GM18520 (cell line): ENCODE data around the gene ODC1.

Experiments used
- ATAC-seq: cut with Tn5 transposase; IDR thresholded peaks from one replicate; pipeline ENCODE4 v1.9.1; 2021; ENCODE audit not compliant: unreplicated experiment

Gene ODC1

DNA sequence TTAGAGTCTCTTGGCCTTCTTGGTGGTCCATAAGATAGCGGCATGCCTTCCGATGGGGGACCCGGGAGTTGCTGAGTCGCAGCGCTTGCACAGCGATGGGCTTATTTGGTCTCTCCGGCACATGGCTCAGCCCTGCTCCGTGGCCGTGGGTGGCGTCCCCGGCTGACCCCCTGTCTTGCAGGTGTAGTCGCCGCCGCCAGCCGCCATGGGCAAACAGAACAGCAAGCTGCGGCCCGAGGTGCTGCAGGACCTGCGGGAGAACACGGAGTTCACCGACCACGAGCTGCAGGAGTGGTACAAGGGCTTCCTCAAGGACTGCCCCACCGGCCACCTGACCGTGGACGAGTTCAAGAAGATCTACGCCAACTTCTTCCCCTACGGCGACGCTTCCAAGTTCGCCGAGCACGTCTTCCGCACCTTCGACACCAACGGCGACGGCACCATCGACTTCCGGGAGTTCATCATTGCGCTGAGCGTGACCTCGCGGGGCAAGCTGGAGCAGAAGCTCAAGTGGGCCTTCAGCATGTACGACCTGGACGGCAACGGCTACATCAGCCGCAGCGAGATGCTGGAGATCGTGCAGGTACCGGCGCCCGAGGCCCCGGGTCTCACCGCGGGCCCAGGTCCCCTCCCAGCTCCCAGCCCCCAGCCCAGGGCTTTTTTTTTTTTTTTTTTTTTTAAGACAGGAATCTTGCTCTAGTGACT, 28.4 kb downstream of the ODC1 start:
- no peak for ATAC-seq

DNA sequence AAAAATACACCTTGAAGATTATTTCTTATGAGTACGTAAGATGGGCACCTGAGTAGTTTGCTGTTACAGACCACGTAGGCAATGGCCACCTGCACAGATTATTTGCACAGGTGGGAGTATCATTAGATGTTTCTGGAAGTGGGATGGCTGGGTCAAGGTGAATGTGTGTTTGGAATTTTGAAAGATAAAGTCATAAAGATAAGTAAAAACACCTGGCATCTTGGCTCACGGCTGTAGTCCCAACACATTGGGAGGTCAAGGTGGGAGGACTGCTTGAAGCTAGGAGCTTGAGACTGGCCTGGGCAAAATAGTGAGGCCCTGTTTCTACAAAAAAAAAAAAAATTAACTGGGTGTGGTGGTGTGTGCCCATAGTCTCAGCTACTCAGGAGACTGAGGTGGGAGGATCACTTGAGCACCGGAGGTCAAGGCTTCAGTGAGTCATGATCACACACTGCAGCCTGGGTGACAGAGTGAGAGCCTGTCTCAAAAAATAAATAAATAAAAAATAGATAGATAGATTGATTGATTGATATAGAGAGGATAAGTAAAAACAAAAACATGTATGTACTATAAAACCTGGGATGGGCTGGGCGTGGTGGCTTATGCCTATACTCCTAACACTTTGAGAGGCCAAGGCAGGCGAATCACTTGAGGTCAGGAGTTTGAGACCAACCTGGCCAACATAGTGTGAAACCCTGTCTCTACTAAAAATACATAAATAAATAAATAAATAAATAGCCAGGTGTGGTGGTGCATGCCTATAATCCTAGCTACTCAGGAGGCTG, 30.4 kb downstream of the ODC1 start:
- ATAC-seq = no peak

DNA sequence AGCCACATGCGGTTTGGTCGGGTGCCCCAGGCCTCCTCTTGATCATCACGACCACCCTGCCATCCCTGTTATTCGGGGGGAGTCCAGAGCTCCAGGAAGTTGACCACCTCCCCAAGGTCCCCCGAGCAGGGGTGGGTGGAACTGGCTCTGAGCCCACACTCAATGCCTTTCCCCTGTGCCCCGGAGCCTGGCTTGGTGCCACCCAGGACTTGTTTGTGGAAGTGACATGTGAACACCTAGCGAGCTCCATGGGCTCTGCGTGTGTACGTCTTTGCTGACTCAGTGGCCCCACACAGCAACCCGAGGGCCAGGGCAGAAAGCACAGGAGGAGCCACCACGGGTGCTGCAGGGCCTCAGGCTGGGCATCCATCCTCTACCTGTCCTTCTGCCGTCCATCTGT, 32.5 kb downstream of the ODC1 start:
- ATAC-seq = no peak

DNA sequence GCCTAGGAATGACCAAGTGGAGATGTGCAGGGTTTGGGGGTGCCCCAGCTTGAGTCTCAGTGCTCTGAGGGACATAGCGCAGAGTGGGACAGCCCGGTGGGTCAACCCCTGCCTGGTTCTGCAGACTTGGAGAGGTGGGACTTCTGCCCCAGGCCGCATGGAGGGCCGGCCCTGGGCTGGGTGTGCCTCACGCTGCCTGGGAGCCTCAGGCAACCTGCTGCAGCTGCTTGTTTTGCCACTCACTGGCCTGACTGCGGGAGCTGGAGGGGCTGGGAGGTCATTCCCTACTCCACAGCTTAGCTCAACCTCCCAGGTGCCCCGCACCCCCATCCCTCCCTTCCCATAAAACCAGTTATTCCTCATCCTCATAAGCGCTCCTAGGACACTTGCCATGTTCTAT, 33.1 kb downstream of the ODC1 start:
- no peak for ATAC-seq

DNA sequence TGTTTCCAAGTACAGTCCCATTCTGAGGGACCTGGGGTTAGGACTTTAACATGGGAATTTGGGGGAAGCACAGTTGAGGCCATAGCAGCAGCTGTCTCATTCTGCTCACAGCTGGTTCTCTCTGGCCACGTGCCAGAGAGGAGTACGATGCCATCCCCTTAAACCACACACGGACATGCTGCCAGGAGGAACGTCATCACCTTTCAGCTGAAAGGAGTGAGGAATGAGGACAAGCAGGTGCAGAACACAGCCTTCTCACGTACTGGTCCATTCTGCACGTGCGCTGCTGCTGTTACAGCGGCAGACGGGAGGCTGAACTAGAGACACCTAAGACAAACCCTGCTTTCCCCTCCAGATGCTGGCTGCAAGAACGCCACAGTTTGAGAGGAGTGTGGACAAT, 33.5 kb downstream of the ODC1 start:
- no peak for ATAC-seq

DNA sequence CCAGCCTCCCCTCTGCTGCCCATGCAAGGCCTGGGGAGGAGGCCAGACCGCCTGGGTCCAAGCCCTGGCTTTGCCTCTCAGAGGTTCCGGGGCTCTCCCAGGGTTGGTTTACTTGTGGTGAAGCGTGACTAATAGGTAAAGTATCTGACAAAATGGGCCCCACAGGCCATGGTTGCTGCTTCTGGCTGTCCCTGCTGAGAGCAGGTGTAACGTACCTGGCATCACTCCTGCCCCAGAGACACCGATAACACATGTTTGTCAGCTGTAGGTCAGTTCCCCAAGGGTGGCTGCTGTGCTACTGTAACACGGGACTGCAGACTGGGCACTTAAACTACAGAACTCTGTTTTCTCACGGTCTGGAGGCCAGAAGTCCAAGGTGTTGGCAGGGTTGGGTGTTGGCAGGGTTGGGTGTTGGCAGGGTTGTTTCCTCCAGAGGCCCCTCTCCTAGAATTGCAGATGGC, 34.1 kb downstream of the ODC1 start:
- ATAC-seq = no peak

DNA sequence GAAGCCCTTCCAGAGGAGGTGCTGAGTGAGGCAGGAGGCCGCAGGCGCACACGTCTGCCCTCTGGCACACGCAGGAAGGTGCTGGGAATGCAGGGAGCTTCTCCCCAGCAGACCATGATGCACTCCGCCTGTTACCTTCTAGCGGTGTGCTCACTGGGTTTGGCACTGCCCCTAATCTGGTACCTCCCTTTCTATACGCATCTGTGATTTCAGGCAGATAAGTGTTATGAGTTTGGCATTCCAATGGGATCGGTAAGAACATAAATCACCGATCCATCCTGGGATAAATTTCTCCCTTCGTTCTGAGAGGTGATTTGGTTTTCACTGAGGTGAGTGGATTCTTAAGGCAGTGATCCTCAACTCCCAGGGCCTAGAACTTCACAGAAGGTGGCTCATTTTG, 34.6 kb downstream of the ODC1 start:
- no peak for ATAC-seq

DNA sequence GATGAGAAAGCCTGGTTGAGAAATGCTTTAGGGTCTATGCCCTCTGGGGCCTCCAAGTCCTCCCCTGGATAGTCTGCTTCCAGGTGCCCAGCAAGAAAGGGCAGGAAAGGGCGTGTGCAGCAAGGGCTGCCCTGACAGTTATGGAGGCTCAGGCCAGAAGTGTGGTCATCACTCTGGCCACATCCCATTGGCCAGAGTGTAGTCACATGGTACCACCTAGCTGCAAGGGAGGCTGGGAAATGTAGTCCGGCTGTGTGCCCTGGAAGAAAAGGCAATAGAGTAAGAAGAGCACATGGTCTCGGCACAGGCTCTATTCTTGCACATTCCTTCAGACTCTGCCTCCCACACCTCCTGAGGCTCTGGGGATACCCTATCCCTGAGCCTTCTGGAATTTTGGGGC, 35.7 kb downstream of the ODC1 start:
- ATAC-seq = no peak

DNA sequence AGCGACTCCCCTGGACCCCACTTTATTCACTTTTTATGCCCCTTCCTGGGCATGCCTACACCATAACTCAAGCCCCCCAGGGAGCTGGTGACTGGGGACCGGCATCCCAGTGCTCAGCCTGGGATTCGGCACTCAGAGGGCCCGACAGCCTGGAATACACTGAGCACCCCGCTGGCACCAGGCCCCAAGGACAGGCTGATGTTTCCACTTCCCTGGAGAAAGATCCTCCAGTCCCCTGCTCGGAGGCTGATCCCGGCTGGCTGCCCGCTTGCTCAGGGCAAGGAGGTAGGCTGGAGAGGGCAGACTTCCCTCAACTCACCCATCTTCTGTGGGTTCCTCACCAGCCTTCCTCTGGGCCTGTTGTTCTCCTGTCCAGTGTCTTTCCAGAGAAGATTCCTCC, 36.6 kb downstream of the ODC1 start:
- ATAC-seq = no peak

DNA sequence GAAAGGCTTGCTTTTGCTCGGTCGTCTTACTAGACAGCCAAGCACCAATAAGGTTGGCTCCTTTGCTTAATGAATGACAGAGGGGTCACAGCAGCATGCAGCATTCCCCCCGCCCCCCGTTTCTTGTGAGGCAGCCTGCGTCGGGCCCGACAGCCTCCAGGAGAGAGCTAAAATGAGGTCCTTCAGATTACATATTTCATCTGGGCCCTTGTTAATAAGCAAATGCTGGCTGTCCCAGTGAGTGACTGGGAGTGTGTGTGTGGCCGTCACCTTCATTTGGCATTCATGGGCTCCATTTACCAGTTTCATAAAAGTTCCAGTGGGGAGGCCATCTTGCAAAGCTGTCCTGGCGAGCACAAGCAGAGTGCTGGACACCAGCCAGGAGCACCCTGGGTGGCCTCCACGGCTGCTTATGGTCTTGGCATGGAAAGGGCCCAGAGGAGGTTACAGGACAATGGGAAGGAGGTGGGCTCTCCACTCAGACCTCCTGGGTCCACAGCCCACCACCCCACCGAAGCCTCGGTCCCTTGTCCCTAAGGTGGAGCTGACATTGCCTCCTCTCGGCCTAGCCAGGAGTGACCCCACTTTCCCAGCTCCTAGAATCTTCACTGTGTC, 37.2 kb downstream of the ODC1 start:
- ATAC-seq = no peak

DNA sequence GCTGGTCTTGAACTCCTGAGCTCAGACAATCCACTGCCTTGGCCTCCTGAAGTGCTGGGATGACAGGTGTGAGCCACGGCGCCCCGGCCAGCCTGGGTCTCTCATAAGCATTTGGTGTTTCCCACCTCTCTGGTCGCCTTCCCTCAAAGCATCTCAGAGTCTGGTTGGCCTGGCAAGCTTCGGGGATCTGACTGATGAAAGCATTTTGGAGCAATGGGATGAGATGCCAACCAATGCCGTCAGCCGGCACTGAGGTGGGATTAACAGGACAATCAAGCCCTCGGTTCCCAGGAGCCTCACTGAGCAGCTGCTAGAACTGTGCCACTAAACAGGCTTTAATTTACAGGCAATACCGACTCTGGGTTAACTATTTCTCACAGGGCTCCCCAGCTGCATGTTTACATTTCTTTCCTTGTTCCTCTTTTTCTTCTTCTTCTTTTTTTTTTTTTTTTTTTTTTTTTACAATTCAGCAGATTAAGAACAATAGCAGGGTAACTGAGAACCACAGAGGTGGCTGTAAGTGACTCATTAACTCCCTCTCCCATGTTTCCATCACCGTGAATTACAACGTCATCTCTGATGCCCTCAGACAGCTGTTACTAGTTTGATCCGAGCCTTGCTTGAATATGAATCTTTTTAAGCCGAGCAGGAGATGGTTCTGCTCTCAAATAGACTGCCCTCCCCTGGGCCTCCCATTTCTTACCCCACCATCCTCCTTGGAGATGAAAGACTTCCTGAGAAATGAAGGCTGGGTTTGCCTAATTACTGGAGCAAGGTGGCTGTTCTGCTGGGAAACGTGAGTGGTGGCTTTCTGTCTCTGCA, 37.9 kb downstream of the ODC1 start:
- ATAC-seq = peak; percentile 53

DNA sequence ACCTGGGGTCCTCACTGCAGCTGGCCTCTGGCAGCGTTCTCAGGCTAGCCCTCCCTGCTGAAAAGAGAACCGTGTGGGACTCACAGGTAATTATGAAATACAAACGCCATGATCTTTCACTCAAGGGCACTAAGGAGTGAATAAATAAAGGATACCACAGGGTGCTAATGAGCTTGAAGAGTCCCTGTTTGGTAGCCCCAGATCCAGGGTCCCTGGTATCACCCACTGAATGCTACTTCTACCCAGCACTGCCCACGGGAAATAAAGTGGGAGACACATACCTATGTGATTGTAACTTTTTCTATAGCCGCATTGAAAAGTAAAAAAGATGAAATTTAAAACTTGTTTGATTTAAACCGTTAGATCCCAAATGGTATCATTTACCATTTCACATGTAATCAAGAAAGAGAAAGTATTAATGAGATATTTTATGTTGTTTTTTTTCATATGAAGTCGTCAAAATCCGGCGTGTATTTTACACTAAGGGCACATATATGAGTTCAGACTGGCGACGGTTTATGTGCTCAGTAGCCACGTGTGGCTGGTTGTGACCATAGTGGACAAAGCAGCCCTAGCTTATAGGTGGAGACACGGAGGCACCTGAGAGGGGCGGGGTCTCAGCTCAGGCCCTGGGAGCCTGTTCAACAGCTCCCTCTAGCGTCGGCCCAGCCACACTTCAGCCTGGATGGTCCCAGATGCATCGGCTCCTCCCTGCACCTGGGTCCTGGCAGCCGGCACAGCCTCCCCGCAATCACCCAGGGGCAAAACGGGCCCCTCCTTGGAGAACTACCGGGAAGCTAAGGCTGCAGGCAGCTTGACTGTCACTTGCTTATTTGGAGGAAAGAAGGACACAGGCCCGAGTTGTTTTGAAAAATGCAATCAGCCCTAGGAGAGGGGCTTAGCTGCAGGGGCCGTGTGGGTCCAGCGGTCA, 39.2 kb downstream of the ODC1 start:
- peak; percentile 33 for ATAC-seq

DNA sequence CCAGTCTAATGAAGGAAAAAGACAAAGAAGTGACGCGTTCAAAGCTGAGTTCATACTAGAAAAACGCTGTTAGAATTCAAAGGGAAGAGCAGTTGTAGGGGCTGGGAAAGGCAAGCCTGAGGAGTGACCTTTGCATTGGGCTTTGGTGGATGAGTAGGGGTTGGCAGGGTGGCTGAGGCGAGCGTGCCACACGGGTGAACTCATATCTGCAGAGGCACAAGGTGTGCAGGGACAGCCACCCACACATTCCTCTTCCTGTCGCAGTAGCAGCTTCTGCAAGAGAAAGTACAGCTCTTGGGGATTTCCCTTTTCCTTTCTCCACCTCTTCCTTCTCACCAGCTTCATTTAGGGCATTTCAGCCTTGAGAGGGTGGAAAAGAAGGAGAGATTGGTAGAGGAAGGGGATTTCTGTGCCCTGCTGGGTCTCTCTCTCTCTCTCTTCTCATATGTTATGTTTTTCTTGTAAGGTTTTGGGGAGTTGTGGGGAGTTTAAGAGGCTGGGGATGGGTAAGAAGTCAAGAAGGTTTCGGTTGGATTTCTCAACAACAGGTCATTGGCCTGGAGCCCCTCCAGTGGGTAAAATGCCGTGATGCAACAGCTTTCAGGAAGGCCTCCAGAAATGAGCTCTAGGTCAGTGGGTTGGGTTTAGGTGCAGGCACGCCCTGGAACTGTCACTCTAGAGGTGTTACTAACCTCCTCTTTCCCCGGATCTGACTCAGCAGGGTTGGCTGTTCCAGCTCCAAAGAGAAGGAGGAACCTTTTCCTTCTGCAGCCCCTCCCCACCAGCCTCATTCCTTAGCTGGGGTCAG, 40.1 kb downstream of the ODC1 start:
- peak; percentile 49 for ATAC-seq

DNA sequence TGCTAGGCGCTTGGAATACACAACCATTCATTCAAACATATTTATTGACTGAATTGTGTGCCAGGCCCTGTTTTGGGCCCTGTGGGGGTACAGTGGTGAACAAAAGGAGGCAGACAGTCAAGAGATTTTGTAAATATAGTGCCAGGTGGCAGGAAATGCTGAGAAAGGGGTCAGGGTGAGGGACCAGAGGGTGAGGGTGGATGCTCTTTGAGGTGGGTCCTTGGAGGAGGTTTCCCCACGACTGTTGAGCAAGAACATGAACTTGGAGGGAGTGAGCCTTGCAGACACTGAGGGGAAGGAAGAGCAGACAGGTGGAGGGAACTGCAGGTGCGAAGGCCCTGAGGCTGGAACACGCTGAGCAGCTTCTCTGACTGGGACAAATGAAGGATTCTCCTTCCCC, 40.7 kb downstream of the ODC1 start:
- ATAC-seq = no peak

DNA sequence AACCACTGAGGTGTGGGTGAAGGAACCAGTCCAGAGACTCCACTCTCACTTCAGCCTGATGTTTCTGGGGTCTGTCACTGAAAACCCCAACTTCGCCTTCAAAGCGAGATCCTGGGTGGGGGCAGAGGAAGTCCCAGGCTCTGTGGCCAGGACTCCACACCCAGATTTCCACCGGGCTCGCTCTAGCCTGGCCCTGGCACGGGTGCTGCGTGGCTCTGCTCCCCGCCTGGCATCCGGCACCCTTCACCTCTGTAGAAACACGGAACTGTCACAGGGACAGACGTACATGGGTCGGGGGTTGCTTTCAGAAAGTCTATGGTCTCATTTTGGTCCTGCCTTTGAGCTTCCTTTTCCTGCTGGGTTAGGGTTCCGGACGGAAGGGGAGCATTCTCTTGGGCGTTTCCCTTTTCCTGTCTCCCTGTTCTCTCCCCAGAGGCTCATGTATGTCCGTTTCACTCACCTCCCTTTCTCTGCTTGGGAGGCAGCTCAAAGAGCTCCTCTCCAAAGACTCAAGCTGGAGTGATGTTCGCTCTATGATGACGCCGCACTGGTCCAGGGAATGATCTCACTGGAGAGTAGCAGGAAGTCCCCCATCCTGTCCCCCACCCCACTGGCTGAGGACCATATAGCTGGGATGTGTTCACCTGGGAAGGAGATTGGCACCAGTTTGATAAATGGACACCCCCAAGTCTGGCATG, 41.5 kb downstream of the ODC1 start:
- no peak for ATAC-seq

DNA sequence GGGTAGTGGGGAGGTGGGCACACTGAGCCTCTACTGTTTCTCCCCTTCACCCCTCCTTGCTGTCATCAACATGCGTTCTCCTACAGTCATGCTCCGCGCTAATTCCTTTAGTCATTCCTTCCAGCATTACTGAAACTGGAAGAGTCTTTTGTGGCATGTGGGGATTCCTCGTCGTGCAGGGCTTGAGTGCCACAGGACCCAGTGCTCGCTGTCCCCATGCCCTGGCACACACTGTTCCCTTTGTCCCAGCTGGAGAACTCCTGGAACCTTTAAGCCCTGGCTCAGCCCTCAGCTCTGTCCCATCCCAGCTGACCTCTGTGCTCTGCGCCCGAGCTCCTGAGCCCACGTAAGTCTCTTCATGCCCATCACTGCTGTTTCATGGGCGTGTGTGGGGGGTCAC, 42.1 kb downstream of the ODC1 start:
- no peak for ATAC-seq

DNA sequence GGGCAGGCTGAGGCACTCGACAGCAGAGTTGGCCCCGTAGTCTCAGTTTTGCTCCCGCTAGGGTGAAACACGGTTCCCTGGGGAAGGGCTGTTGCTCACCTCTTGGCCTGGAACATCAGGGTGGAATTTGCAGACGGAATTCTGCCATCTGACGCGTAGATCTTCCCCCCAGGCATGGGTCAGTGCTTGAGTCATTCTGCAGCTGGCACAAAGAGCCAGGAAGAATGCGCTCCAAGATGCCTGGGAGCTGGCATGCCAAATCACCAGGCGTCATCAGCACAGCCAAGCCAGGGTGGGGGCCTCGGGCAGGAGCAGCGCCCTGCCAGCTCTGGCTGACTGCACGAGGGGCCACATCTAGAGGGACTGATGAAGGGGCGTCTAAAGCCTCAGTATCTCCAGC, 42.7 kb downstream of the ODC1 start:
- no peak for ATAC-seq

DNA sequence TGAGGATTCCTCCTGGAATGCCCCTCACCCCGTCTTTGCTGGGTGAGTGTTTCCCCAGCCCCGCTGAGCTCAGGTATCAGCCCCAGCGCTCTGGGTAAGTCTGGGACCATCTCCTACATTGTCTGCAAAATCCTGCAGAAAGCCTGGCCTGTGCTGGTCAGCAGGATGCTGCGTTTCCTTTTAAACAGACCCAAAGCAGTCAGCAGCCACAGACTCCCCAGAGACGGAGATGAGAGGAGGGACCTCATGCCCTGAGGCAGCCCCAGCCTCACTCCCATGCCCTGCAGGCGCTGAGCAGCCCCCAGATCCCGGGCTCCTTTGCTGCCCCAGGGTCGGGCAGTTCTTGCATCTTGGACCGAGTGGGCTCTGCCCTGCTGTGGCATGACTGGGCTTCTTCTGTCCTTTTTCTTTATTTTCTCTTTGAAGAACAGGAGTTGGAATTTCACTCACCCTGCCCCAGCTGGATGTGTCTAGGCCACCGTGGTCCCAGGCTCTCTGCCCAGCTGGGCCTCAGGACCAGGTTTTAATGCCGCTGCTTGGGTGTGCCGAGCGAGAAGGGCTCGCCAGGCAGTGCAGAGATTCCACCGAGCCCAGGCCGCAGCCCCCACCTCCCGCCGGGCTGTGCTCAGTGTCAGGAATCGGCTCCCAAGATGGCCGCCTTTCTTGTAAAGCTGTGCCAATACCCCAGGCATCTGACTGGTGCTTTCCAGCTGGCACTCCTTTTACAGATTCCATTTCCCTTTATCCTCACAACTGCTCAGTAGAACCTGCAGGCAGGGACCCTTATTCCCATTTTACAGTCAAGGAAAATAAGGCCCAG, 43.6 kb downstream of the ODC1 start:
- ATAC-seq = no peak
